Heart right ventricle (tissue), 16 donors: ENCODE data around the gene PRKAR2A. TPM values are rescaled to one million over a fixed set of nuclear protein-coding genes. Genes with fewer than 3 reads are reported as not detected.

ENCODE experiments used
- ATAC-seq, 8 donors: fragments of 200-7000 bp; cut with Tn5 transposase; one replicate each; pipeline ENCODE4 v1.9.1; 2020; ENCODE audit warnings: mild to moderate bottlenecking in 8 of 8, moderate library complexity in 8 of 8, moderate number of reproducible peaks in 1 of 8
- DNase-seq, 2 donors: peaks; one replicate each; pipeline ENCODE4 v3.0.0-alpha.2; 2020
- H3K27ac ChIP-seq, 10 donors: fragments of 200-600 bp; sonication (generic) in 2 of 10; one replicate each; pipeline versions ENCODE4 v1.5.0 to v1.8.0; 2020 to 2022; ENCODE audit warnings: mild to moderate bottlenecking in 3 of 10
- H3K27me3 ChIP-seq, 7 donors: fragments of 200-600 bp; one replicate each; pipeline ENCODE4 v1.8.0; 2021 to 2022; ENCODE audit warnings: mild to moderate bottlenecking in 2 of 7
- H3K36me3 ChIP-seq, 9 donors: fragments of 200-600 bp; sonication (generic) in 1 of 9; one replicate each; pipeline versions ENCODE4 v1.5.0 to v1.8.0; 2020 to 2022; ENCODE audit warnings: mild to moderate bottlenecking in 2 of 9
- H3K4me1 ChIP-seq, 9 donors: fragments of 200-600 bp; sonication (generic) in 1 of 9; one replicate each; pipeline versions ENCODE4 v1.5.0 to v1.8.0; 2020 to 2022; ENCODE audit warnings: mild to moderate bottlenecking in 4 of 9
- H3K4me3 ChIP-seq, 10 donors: fragments of 200-600 bp; sonication (generic) in 2 of 10; one replicate each; pipeline versions ENCODE4 v1.5.0 to v1.8.0; 2020 to 2022; ENCODE audit warnings: mild to moderate bottlenecking in 7 of 10, moderate library complexity in 2 of 10
- H3K9me3 ChIP-seq, 11 donors: fragments of 200-600 bp in 10 of 11; sonication (generic) in 2 of 11; one replicate each; pipeline versions ENCODE4 v1.5.0 to v1.8.0; 2013 to 2022; ENCODE audit warnings: mild to moderate bottlenecking in 2 of 11, control low read depth in 1 of 11, moderate library complexity in 1 of 11
- CTCF ChIP-seq, 9 donors: fragments of 200-600 bp; sonication (generic) in 2 of 9; IDR thresholded peaks; one replicate each; pipeline versions ENCODE4 v1.5.0 to v1.8.0; 2021 to 2022; ENCODE audit warnings: antibody characterized with exemption in 9 of 9, mild to moderate bottlenecking in 5 of 9, moderate library complexity in 1 of 9
- WGBS, 2 donors: extraction: QIAGEN DNeasy Blood & Tissue Kit; methylation state at CpG; one replicate each; pipeline ENCODE4 v1.1.7; 2013; ENCODE audit warnings: inconsistent platforms in 1 of 2; 5-methylcytosine and 5-hydroxymethylcytosine counted together
- intact Hi-C, 10 donors: fragments of 100-400 bp; cut with DNase I; formaldehyde crosslinking; loops; one replicate each; pipeline versions ENCODE4 v1.11.1 to v1.14.2; 2022
- polyA plus RNA-seq, 2 donors: library from polyadenylated mRNA; stranded (reverse); fragments of 200-250 nt; gene quantifications; one replicate each; pipeline ENCODE4 v1.2.3, GENCODE V29; 2013
- total RNA-seq, 10 donors: library from RNA; stranded (reverse); fragmentation: NEBNext Ultra II Directional in 3 of 10; extraction: Animal tissue kit (Norgen Biotek cat#: 25700) in 3 of 10; gene quantifications; one replicate each; pipeline versions ENCODE4 v1.2.1 to v1.2.4, GENCODE V29; 2021 to 2023
- donor health status: Arrhythmogenic right ventricular cardiomyopathy.
- donor health status: ischemic (EF 13 %, LVEDD 7.1; RV severe dilation, severe dysfunction).
- donor health status: healthy with polysubstance abuse.
- donor health status: DM: no; HTN: yes; CAD: no.
- donor health status: DM: no; HTN: no; CAD: no.
- donor health status: ischemic (EF 25% LVEDD 6.9; RV normal size, moderate dysfunction).
- donor health status: ischemic (EF 25% LVEDD 5.7; RV mildly dilated, moderate dysfunction).
- donor health status: healthy.
- donor health status: DM: yes; HTN: yes; CAD: no.
- donor health status: Ischemic cardiomyopathy.
- donor health status: ischemic (EF 35%, LVEDD 5.7; RV mildly dilated, moderate dysfunction).
- donor health status: nonischemic (EF 11% LVEDD 7.7; RV severe dilation, severe dysfunction).
- donor health status: DM: yes; HTN: yes; CAD: no.
- donor health status: PGD.
- donor health status: ischemic (EF 29% LVEDD 5.4; RV normal size, mild dysfunction).
- donor health status: nonischemic (EF 23%, LVEDD 6.1; RV moderate dilation, normal function).

The PRKAR2A gene
- total and polyA plus RNA-seq, 12 donors = 11.3 to 55.7 (median 44.4) TPM

DNA sequence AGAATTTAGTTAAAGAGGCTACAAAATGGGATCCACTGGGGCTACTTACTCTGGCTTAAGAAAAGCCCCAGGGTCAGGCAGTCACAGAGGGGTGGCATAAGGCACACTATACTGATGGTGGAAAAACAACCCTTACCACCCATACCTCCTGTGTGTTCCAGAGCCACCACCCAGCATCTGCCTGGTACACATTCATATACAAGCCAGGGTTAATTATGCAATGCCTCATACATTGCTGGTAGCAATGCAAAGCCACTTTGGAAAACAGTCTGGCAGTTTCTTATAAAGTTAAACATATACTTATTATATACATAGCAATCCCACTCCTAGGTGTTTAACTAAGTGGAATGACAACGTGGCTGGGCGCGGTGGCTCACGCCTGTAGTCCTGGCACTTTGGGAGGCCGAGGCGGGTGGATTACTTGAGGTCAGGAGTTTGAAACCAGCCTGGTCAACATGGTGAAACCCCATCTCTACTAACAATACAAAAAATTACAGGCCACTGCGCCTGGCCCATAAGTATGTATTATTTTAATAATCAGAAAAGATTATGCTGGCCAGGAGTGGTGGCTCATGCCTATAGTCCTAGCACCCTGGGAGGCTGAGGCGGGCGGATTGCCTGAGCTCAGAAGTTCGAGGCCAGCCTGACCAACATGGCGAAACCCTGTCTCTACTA, 146.8 kb downstream of the PRKAR2A start:
- DNase-seq = no peak
- no peak for TF ChIP-seq CTCF (IDR thresholded peaks at IDR 0.05)
- intact Hi-C loops = no loop called here
- Histone ChIP-seq H3K27me3 (no peaks in the 10 kb centered on the region), H3K4me1 (peaks cover 0 to 53% (median 23%) of the 10 kb centered on the region in 9 donors), H3K36me3 (peaks cover 0 to 61% (median 0%) of the 10 kb centered on the region in 9 donors), H3K9me3 (no peaks in the 10 kb centered on the region), H3K4me3 (no peak overlapping the region), H3K27ac (peak overlapping the region in 1 of 10 donors; percentile 7)
- WGBS, 2 donors = 91 to 94% methylated on average over 11 of the region's 11 CpGs
- ATAC-seq = no peak

GRCh38 chr3:48698891-48699290, 148.8 kb downstream of the PRKAR2A start:
- H3K4me1 ChIP-seq = peaks cover 0 to 66% (median 42%) of the 10 kb centered on the region in 9 donors
- H3K27me3 ChIP-seq = no peaks in the 10 kb centered on the region
- 96 to 98% methylated on average over 8 of the region's 8 CpGs for WGBS, 2 donors
- H3K36me3 ChIP-seq = peaks cover 0 to 61% (median 4%) of the 10 kb centered on the region in 9 donors
- TF ChIP-seq CTCF (IDR thresholded peaks at IDR 0.05) = no peak
- H3K4me3 ChIP-seq = no peak overlapping the region
- no peaks in the 10 kb centered on the region for H3K9me3 ChIP-seq
- intact Hi-C loops = no loop called here
- H3K27ac ChIP-seq = no peak overlapping the region
- ATAC-seq = no peak
- no peak for DNase-seq

DNA sequence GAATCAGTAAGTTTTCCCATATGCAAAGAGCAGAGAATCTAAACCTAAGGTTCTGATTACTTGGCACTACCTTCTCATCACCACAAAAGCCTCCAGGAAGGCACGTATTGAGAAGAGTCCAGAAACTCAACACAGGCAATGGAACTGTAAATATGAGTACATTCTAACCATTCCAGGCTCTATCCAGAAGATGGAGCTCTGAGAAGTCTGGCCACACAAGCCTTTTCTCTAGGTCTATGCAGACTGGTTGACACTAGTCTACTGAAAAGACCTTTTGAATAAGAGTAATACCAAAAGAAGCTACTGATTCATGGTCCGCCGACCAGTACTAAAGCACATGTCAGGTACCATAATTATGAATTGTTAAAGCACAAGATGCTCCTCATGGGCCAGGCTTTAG, 149.7 kb downstream of the PRKAR2A start:
- no peak for ATAC-seq
- H3K27ac ChIP-seq = no peak overlapping the region
- no peak for TF ChIP-seq CTCF (IDR thresholded peaks at IDR 0.05)
- DNase-seq = no peak
- H3K4me1 ChIP-seq = peaks cover 0 to 66% (median 38%) of the 10 kb centered on the region in 9 donors
- H3K9me3 ChIP-seq = no peaks in the 10 kb centered on the region
- H3K36me3 ChIP-seq = peaks cover 0 to 70% (median 14%) of the 10 kb centered on the region in 9 donors
- intact Hi-C loops = no loop called here
- H3K27me3 ChIP-seq = no peaks in the 10 kb centered on the region
- H3K4me3 ChIP-seq = no peak overlapping the region
- WGBS, 2 donors = 84 to 94% methylated on average over 3 of the region's 3 CpGs

DNA sequence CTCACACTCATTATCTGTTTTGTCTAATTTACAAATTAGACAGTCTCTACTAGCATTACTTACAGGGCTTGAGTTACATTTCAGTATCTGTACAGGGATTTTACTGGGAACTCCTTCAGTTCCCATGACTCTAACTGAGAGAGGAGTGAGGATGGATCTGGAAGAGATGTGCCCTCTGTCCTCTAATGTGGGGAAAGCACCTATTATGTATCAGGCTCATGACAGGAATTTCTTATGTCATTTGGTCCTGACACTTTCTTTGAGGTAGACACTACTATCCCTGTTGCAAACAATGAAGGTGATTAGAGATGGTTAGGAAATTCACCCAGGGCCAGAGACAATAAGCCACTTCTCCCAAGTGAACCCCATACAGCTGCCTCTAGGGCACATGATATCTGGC, 151.1 kb downstream of the PRKAR2A start:
- intact Hi-C loops = no loop called here
- TF ChIP-seq CTCF (IDR thresholded peaks at IDR 0.05) = no peak

More for the DNA sequence above, 151.1 kb downstream of the PRKAR2A start:
- Histone ChIP-seq H3K4me3 (no peak overlapping the region), H3K36me3 (peaks cover 0 to 81% (median 22%) of the 10 kb centered on the region in 9 donors), H3K27ac (peak overlapping the region in 4 of 10 donors; percentile 69 to 86 (median 79)), H3K27me3 (no peaks in the 10 kb centered on the region), H3K4me1 (peaks cover 0 to 66% (median 34%) of the 10 kb centered on the region in 9 donors), H3K9me3 (no peaks in the 10 kb centered on the region)
- ATAC-seq = no peak
- DNase-seq = no peak

Other genes starting within 250 kb of the PRKAR2A start
- gene UQCRC1, start 238.2 kb downstream of the PRKAR2A start, total RNA-seq = 1,000 to 10,000 TPM in 9 of 10 donors, 100 to 1,000 TPM in 1; 723 to 1,173 (median 1,035) TPM
- 1,000 to 10,000 TPM in 1 of 2 donors, 100 to 1,000 TPM in 1; 859 to 1,330 TPM for gene UQCRC1, start 238.2 kb downstream of the PRKAR2A start, polyA plus RNA-seq
- gene TMEM89, start 226.1 kb downstream of the PRKAR2A start, total RNA-seq = not detected
- gene TMEM89, start 226.1 kb downstream of the PRKAR2A start, polyA plus RNA-seq = not detected
- 10 to 100 TPM in 6 of 10 donors, 1 to 10 TPM in 4; 5.2 to 17.7 (median 10.2) TPM for gene SLC26A6, start 212.4 kb downstream of the PRKAR2A start, total RNA-seq
- 10 to 100 TPM; 11.3 to 25.4 TPM for gene SLC26A6, start 212.4 kb downstream of the PRKAR2A start, polyA plus RNA-seq
- gene CELSR3, start 185.0 kb downstream of the PRKAR2A start, total RNA-seq = under 1 TPM; 0.10 to 0.44 (median 0.17) TPM
- gene CELSR3, start 185.0 kb downstream of the PRKAR2A start, polyA plus RNA-seq = under 1 TPM; 0.10 to 0.44 TPM
- 10 to 100 TPM in 9 of 10 donors, 1 to 10 TPM in 1; 9.4 to 21.1 (median 15.1) TPM for gene NCKIPSD, start 162.0 kb downstream of the PRKAR2A start, total RNA-seq
- gene NCKIPSD, start 162.0 kb downstream of the PRKAR2A start, polyA plus RNA-seq = 10 to 100 TPM; 13.0 to 14.3 TPM
- gene IP6K2, start 130.7 kb downstream of the PRKAR2A start, total RNA-seq = 10 to 100 TPM; 16.7 to 28.9 (median 19.5) TPM
- gene IP6K2, start 130.7 kb downstream of the PRKAR2A start, polyA plus RNA-seq = 10 to 100 TPM; 40.4 to 81.7 TPM
- 100 to 1,000 TPM in 1 of 10 donors, 10 to 100 TPM in 9; 42.5 to 129 (median 82.6) TPM for gene SLC25A20, start 51.0 kb upstream of the PRKAR2A start, total RNA-seq
- gene SLC25A20, start 51.0 kb upstream of the PRKAR2A start, polyA plus RNA-seq = 10 to 100 TPM; 36.7 to 45.7 TPM
- gene ARIH2, start 71.0 kb upstream of the PRKAR2A start, total RNA-seq = 100 to 1,000 TPM in 9 of 10 donors, 10 to 100 TPM in 1; 84.0 to 177 (median 147) TPM
- gene ARIH2, start 71.0 kb upstream of the PRKAR2A start, polyA plus RNA-seq = 100 to 1,000 TPM in 1 of 2 donors, 10 to 100 TPM in 1; 41.9 to 104 TPM
- 10 to 100 TPM; 23.8 to 41.7 (median 30.8) TPM for gene P4HTM, start 142.4 kb upstream of the PRKAR2A start, total RNA-seq
- 10 to 100 TPM; 25.8 to 30.9 TPM for gene P4HTM, start 142.4 kb upstream of the PRKAR2A start, polyA plus RNA-seq
- gene WDR6, start 159.5 kb upstream of the PRKAR2A start, total RNA-seq = 10 to 100 TPM; 70.4 to 98.8 (median 76.5) TPM
- gene WDR6, start 159.5 kb upstream of the PRKAR2A start, polyA plus RNA-seq = 100 to 1,000 TPM in 1 of 2 donors, 10 to 100 TPM in 1; 77.5 to 126 TPM
- 10 to 100 TPM in 8 of 10 donors, 1 to 10 TPM in 2; 7.6 to 17.8 (median 13.9) TPM for gene DALRD3, start 170.7 kb upstream of the PRKAR2A start, total RNA-seq
- 10 to 100 TPM; 15.2 to 16.1 TPM for gene DALRD3, start 170.7 kb upstream of the PRKAR2A start, polyA plus RNA-seq
- gene NDUFAF3, start 174.2 kb upstream of the PRKAR2A start, total RNA-seq = 100 to 1,000 TPM; 154 to 186 (median 167) TPM
- 100 to 1,000 TPM; 184 to 280 TPM for gene NDUFAF3, start 174.2 kb upstream of the PRKAR2A start, polyA plus RNA-seq
- 10 to 100 TPM; 40.7 to 70.3 (median 58.4) TPM for gene IMPDH2, start 181.5 kb upstream of the PRKAR2A start, total RNA-seq
- gene IMPDH2, start 181.5 kb upstream of the PRKAR2A start, polyA plus RNA-seq = 100 to 1,000 TPM in 1 of 2 donors, 10 to 100 TPM in 1; 84.0 to 105 TPM
- gene QRICH1, start 246.2 kb upstream of the PRKAR2A start, total RNA-seq = 10 to 100 TPM; 54.5 to 72.5 (median 58.7) TPM
- gene QRICH1, start 246.2 kb upstream of the PRKAR2A start, polyA plus RNA-seq = 10 to 100 TPM; 21.1 to 34.2 TPM